Nephron (organoid): ENCODE results near the gene TSACC.

Source experiments
- H3K27ac Mint-ChIP-seq, 3 experiments: 2 replicates each; pipeline ENCODE4 v1.8.0; 2020; ENCODE audit warnings: mixed read lengths in 3 of 3, mild to moderate bottlenecking in 2 of 3, moderate library complexity in 1 of 3
- H3K27me3 Mint-ChIP-seq: 2 replicates; pipeline ENCODE4 v1.8.0; 2021; ENCODE audit warnings: low read depth, mild to moderate bottlenecking, moderate library complexity, mixed read lengths
- H3K36me3 Mint-ChIP-seq: 2 replicates; pipeline ENCODE4 v1.8.0; 2020; ENCODE audit warnings: low read depth, mixed read lengths
- H3K4me1 Mint-ChIP-seq: 2 replicates; pipeline ENCODE4 v1.8.0; 2020; ENCODE audit warnings: mixed read lengths
- H3K4me3 Mint-ChIP-seq, 3 experiments: 2 replicates each; pipeline ENCODE4 v1.8.0; 2020; ENCODE audit warnings: mild to moderate bottlenecking in 3 of 3, mixed read lengths in 3 of 3, moderate library complexity in 2 of 3
- H3K9me3 Mint-ChIP-seq: 2 replicates; pipeline ENCODE4 v1.8.0; 2020; ENCODE audit warnings: mixed read lengths
- CTCF ChIP-seq, 3 experiments: fragments of 200-600 bp; sonication (generic); IDR thresholded peaks; one replicate each; pipeline ENCODE4 v1.5.0; 2021; ENCODE audit warnings: antibody characterized with exemption in 3 of 3; ENCODE audit not compliant: unreplicated experiment in 3 of 3

The TSACC gene

GRCh38 chr1:156391366-156391677, 53.0 kb downstream of the TSACC start:
- Mint-ChIP-seq H3K36me3 (no peaks in the 10 kb centered on the region), H3K4me3 (no peak overlapping the region), H3K27me3 (peaks cover 76% of the 10 kb centered on the region), H3K4me1 (no peaks in the 10 kb centered on the region), H3K9me3 (no peaks in the 10 kb centered on the region), H3K27ac (no peak overlapping the region)
- no peak for TF ChIP-seq CTCF (IDR thresholded peaks at IDR 0.05; ENCODE audit: unreplicated experiment in 3 of 3)

- TF ChIP-seq CTCF (IDR thresholded peaks at IDR 0.05; ENCODE audit: unreplicated experiment in 3 of 3) = no peak
- H3K36me3 Mint-ChIP-seq = no peaks in the 10 kb centered on the region
- no peaks in the 10 kb centered on the region for H3K9me3 Mint-ChIP-seq
- peaks cover 74% of the 10 kb centered on the region for H3K27me3 Mint-ChIP-seq
- no peak overlapping the region for H3K27ac Mint-ChIP-seq
- no peaks in the 10 kb centered on the region for H3K4me1 Mint-ChIP-seq
- no peak overlapping the region for H3K4me3 Mint-ChIP-seq
These were observed 53.4 kb downstream of the TSACC start for GRCh38 chr1:156391701-156392100.

- TF ChIP-seq CTCF (IDR thresholded peaks at IDR 0.05; ENCODE audit: unreplicated experiment in 3 of 3) = no peak
- no peak overlapping the region for H3K4me3 Mint-ChIP-seq
- no peaks in the 10 kb centered on the region for H3K4me1 Mint-ChIP-seq
- peaks cover 70% of the 10 kb centered on the region for H3K27me3 Mint-ChIP-seq
- no peaks in the 10 kb centered on the region for H3K9me3 Mint-ChIP-seq
- H3K36me3 Mint-ChIP-seq = no peaks in the 10 kb centered on the region
- H3K27ac Mint-ChIP-seq = no peak overlapping the region
These were observed 54.1 kb downstream of the TSACC start for GRCh38 chr1:156392452-156392853.

GRCh38 chr1:156393095-156393494, 54.8 kb downstream of the TSACC start:
- Mint-ChIP-seq H3K36me3 (no peaks in the 10 kb centered on the region), H3K4me1 (no peaks in the 10 kb centered on the region), H3K27me3 (peaks cover 64% of the 10 kb centered on the region), H3K27ac (no peak overlapping the region), H3K4me3 (no peak overlapping the region), H3K9me3 (no peaks in the 10 kb centered on the region)
- no peak for TF ChIP-seq CTCF (IDR thresholded peaks at IDR 0.05; ENCODE audit: unreplicated experiment in 3 of 3)

GRCh38 chr1:156394082-156394481, 55.8 kb downstream of the TSACC start:
- Mint-ChIP-seq H3K4me1 (no peaks in the 10 kb centered on the region), H3K27ac (no peak overlapping the region), H3K36me3 (no peaks in the 10 kb centered on the region), H3K27me3 (peaks cover 56% of the 10 kb centered on the region), H3K9me3 (no peaks in the 10 kb centered on the region), H3K4me3 (no peak overlapping the region)
- no peak for TF ChIP-seq CTCF (IDR thresholded peaks at IDR 0.05; ENCODE audit: unreplicated experiment in 3 of 3)

GRCh38 chr1:156394835-156395461, 56.6 kb downstream of the TSACC start:
- H3K36me3 Mint-ChIP-seq = no peaks in the 10 kb centered on the region
- H3K9me3 Mint-ChIP-seq = no peaks in the 10 kb centered on the region
- peaks cover 55% of the 10 kb centered on the region for H3K27me3 Mint-ChIP-seq
- no peak overlapping the region for H3K4me3 Mint-ChIP-seq
- H3K27ac Mint-ChIP-seq = no peak overlapping the region
- no peaks in the 10 kb centered on the region for H3K4me1 Mint-ChIP-seq
- no peak for TF ChIP-seq CTCF (IDR thresholded peaks at IDR 0.05; ENCODE audit: unreplicated experiment in 3 of 3)
